ENCODE measurements around the gene CMPK2.

The CMPK2 gene

DNA sequence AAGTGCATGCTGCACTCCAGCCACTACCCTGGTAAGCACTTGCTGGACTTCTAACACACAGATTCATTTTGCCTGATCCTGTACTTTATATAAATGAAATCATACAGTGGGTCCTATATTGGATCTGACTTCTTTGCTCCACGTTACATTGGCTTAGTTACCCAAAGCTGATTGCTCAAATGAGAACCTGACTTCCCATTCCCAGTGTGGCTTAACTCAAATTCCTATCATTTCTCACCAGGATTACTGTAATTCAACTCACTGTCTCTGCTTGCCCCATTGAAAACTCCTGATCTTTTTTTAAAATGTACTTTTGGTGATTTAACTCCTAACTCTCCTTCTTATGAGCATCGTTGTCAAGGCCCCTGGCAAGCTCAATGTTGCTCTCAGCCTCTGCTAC lies 13.3 kb upstream of the CMPK2 start:
- Histone ChIP-seq H2BK5ac (ENCODE audit: low read depth, low read length, poor library complexity, severe bottlenecking) (no peak overlapping the region), H2AK5ac (ENCODE audit: low read length, severe bottlenecking) (no peak overlapping the region), H2BK15ac (ENCODE audit: low read depth, poor library complexity, severe bottlenecking) (no peak overlapping the region), H4K8ac (ENCODE audit: low read length) (no peak overlapping the region), H2AFZ (ENCODE audit: low read depth, low read length) (no peak overlapping the region), H3K14ac (ENCODE audit: low read length in 2 of 2) (no peak overlapping the region), H3K4me3 (ENCODE audit: insufficient read depth in 1 of 2, low read depth in 1 of 2, low read length in 2 of 2) (peak overlapping the region in 1 of 2 experiments; percentile 32), H3K4me2 (ENCODE audit: low read length, poor library complexity, severe bottlenecking) (no peak overlapping the region), H3K27me3 (ENCODE audit: control insufficient read depth in 1 of 2, insufficient read depth in 1 of 2, low read length in 2 of 2) (peaks cover 0 to 17% of the 10 kb centered on the region in 2 experiments), H3K27ac (ENCODE audit: low read length, poor library complexity, severe bottlenecking) (no peak overlapping the region), H3K4ac (ENCODE audit: low read depth in 1 of 2, low read length in 2 of 2) (no peak overlapping the region), H2BK12ac (ENCODE audit: low read length in 2 of 2) (no peak overlapping the region), H3K4me1 (ENCODE audit: control insufficient read depth, insufficient read depth, low read depth, low read length) (no peaks in the 10 kb centered on the region), H3K18ac (ENCODE audit: low read depth in 1 of 2, low read length in 2 of 2) (no peak overlapping the region), H3K36me3 (ENCODE audit: control insufficient read depth in 1 of 2, insufficient read depth in 2 of 2, low read depth in 1 of 2, low read length in 2 of 2) (no peaks in the 10 kb centered on the region), H3K9ac (ENCODE audit: low read length) (no peak overlapping the region), H4K91ac (ENCODE audit: low read length) (no peak overlapping the region), H3K9me3 (ENCODE audit: control insufficient read depth, low read length) (no peaks in the 10 kb centered on the region), H2BK120ac (ENCODE audit: low read depth, low read length) (no peak overlapping the region), H3K79me1 (replicated peaks; ENCODE audit: low read length, poor library complexity, severe bottlenecking) (no peaks in the 10 kb centered on the region), H3K23ac (ENCODE audit: low read length in 2 of 2) (no peak overlapping the region)
- no peak for DNase-seq
- WGBS = 77% methylated on average over 2 of the region's 2 CpGs

DNA sequence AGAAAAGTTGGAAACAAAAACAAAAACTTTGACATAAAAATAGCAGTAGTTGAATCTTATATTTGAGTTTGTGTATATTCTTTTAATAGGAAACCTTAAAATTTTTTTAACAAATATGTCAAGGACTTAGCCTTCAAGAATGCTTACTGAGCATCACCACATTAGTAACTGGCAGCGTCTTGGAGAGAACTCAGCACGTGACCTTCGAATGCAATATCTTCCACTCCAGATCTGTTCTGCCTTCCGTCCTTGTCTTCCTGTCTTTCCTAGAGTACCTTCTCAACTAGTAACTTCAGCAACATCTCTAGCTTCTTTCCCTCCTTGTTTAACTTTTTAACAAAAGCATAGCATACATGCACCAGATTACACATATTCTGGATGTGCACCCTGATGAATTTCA lies 12.8 kb upstream of the CMPK2 start:
- DNase-seq = no peak
- Histone ChIP-seq H2BK5ac (ENCODE audit: low read depth, low read length, poor library complexity, severe bottlenecking) (no peak overlapping the region), H3K4me1 (ENCODE audit: control insufficient read depth, insufficient read depth, low read depth, low read length) (no peaks in the 10 kb centered on the region), H3K9ac (ENCODE audit: low read length) (no peak overlapping the region), H2BK12ac (ENCODE audit: low read length in 2 of 2) (no peak overlapping the region), H3K27me3 (ENCODE audit: control insufficient read depth in 1 of 2, insufficient read depth in 1 of 2, low read length in 2 of 2) (peaks cover 0 to 13% of the 10 kb centered on the region in 2 experiments), H3K79me1 (replicated peaks; ENCODE audit: low read length, poor library complexity, severe bottlenecking) (no peaks in the 10 kb centered on the region), H3K4ac (ENCODE audit: low read depth in 1 of 2, low read length in 2 of 2) (no peak overlapping the region), H3K18ac (ENCODE audit: low read depth in 1 of 2, low read length in 2 of 2) (no peak overlapping the region), H3K14ac (ENCODE audit: low read length in 2 of 2) (no peak overlapping the region), H3K27ac (ENCODE audit: low read length, poor library complexity, severe bottlenecking) (no peak overlapping the region), H3K36me3 (ENCODE audit: control insufficient read depth in 1 of 2, insufficient read depth in 2 of 2, low read depth in 1 of 2, low read length in 2 of 2) (no peaks in the 10 kb centered on the region), H2AK5ac (ENCODE audit: low read length, severe bottlenecking) (no peak overlapping the region), H3K4me3 (ENCODE audit: insufficient read depth in 1 of 2, low read depth in 1 of 2, low read length in 2 of 2) (peak overlapping the region in 1 of 2 experiments; percentile 10), H4K8ac (ENCODE audit: low read length) (no peak overlapping the region), H3K23ac (ENCODE audit: low read length in 2 of 2) (no peak overlapping the region), H3K9me3 (ENCODE audit: control insufficient read depth, low read length) (no peaks in the 10 kb centered on the region), H2BK120ac (ENCODE audit: low read depth, low read length) (no peak overlapping the region), H2AFZ (ENCODE audit: low read depth, low read length) (no peak overlapping the region), H2BK15ac (ENCODE audit: low read depth, poor library complexity, severe bottlenecking) (no peak overlapping the region), H4K91ac (ENCODE audit: low read length) (no peak overlapping the region), H3K4me2 (ENCODE audit: low read length, poor library complexity, severe bottlenecking) (no peak overlapping the region)
- 93% methylated on average over 4 of the region's 4 CpGs for WGBS

DNA sequence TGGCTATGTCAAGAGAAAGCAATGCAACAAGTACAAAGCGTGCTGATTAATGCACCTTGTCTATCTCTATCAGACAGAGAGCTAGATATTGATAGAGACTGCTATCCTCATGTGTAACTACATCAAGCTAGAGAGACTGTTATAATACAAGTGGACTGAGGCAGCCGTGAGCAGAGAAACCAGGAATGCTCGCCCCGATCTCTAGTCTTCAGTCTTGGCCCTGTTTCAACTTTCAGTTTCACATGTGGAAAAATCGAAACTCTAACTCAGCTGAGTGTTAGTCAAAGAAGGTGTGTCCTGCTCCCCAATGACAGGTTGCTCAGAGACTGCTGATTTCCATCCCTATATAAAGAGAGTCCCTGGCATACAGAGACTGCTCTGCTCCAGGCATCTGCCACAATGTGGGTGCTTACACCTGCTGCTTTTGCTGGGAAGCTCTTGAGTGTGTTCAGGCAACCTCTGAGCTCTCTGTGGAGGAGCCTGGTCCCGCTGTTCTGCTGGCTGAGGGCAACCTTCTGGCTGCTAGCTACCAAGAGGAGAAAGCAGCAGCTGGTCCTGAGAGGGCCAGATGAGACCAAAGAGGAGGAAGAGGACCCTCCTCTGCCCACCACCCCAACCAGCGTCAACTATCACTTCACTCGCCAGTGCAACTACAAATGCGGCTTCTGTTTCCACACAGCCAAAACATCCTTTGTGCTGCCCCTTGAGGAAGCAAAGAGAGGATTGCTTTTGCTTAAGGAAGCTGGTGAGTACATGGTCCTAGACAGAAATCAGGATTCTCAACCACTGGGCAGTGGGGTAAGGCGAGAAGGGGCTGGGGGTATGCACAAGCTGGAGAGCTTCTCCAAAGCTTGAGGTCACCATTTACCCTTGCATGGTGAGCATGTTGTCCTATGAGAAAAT lies 11.9 kb upstream of the CMPK2 start, which contains the start of gene RSAD2:
RSAD2 (plus strand) TSS at position 376 of the 903 bp plus-strand sequence; CDS start at position 400, 24 bp downstream.
- Histone ChIP-seq H2BK120ac (ENCODE audit: low read depth, low read length) (no peak within 1 kb of the TSS), H3K27me3 (ENCODE audit: control insufficient read depth in 1 of 2, insufficient read depth in 1 of 2, low read length in 2 of 2) (peaks cover 0 to 9% of the 10 kb centered on the region in 2 experiments), H4K8ac (ENCODE audit: low read length) (no peak within 1 kb of the TSS), H3K4me2 (ENCODE audit: low read length, poor library complexity, severe bottlenecking) (no peak within 1 kb of the TSS), H4K91ac (ENCODE audit: low read length) (no peak within 1 kb of the TSS), H2AK5ac (ENCODE audit: low read length, severe bottlenecking) (no peak within 1 kb of the TSS), H2AFZ (ENCODE audit: low read depth, low read length) (no peak within 1 kb of the TSS), H3K23ac (ENCODE audit: low read length in 2 of 2) (no peak within 1 kb of the TSS), H3K27ac (ENCODE audit: low read length, poor library complexity, severe bottlenecking) (no peak within 1 kb of the TSS), H3K4me1 (ENCODE audit: control insufficient read depth, insufficient read depth, low read depth, low read length) (no peaks in the 10 kb centered on the region), H2BK15ac (ENCODE audit: low read depth, poor library complexity, severe bottlenecking) (peak within 1 kb of the TSS; percentile 44), H2BK12ac (ENCODE audit: low read length in 2 of 2) (no peak within 1 kb of the TSS), H3K9ac (ENCODE audit: low read length) (peak within 1 kb of the TSS; percentile 87), H3K4ac (ENCODE audit: low read depth in 1 of 2, low read length in 2 of 2) (no peak within 1 kb of the TSS), H3K14ac (ENCODE audit: low read length in 2 of 2) (no peak within 1 kb of the TSS), H3K79me1 (replicated peaks; ENCODE audit: low read length, poor library complexity, severe bottlenecking) (no peaks in the 10 kb centered on the region), H3K36me3 (ENCODE audit: control insufficient read depth in 1 of 2, insufficient read depth in 2 of 2, low read depth in 1 of 2, low read length in 2 of 2) (no peaks in the 10 kb centered on the region), H3K4me3 (ENCODE audit: insufficient read depth in 1 of 2, low read depth in 1 of 2, low read length in 2 of 2) (peak within 1 kb of the TSS in 1 of 2 experiments; percentile 80), H3K9me3 (ENCODE audit: control insufficient read depth, low read length) (no peaks in the 10 kb centered on the region), H2BK5ac (ENCODE audit: low read depth, low read length, poor library complexity, severe bottlenecking) (no peak within 1 kb of the TSS), H3K18ac (ENCODE audit: low read depth in 1 of 2, low read length in 2 of 2) (no peak within 1 kb of the TSS)
- 86% methylated on average over 8 of the region's 10 CpGs for WGBS
- DNase-seq = peak; percentile 58

DNA sequence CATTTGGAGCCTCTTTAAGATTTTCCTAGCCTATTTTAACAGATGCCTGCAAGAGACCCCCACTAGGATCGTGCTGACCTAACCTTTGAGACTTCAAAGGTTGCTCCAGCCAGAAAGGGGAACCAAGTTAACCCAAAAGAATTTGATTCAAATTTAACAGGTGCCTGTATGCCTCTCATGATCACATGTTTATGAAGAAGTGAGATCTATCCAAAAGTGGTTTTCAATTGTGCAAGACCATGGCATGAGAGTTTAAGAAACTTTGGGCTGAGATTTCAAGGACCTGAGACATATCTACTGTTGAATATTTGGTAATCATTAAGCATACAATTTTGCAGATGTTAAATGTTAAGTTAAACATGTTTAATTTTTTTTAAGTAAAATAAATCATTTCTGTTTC lies 10.6 kb upstream of the CMPK2 start:
- H3K4me3 ChIP-seq (ENCODE audit: insufficient read depth in 1 of 2, low read depth in 1 of 2, low read length in 2 of 2) = no peak overlapping the region
- H3K27me3 ChIP-seq (ENCODE audit: control insufficient read depth in 1 of 2, insufficient read depth in 1 of 2, low read length in 2 of 2) = peaks cover 0 to 7% of the 10 kb centered on the region in 2 experiments
- H3K4ac ChIP-seq (ENCODE audit: low read depth in 1 of 2, low read length in 2 of 2) = no peak overlapping the region
- H2AK5ac ChIP-seq (ENCODE audit: low read length, severe bottlenecking) = no peak overlapping the region
- no peak overlapping the region for H3K4me2 ChIP-seq (ENCODE audit: low read length, poor library complexity, severe bottlenecking)
- no peak overlapping the region for H2AFZ ChIP-seq (ENCODE audit: low read depth, low read length)
- H2BK120ac ChIP-seq (ENCODE audit: low read depth, low read length) = no peak overlapping the region
- H3K9ac ChIP-seq (ENCODE audit: low read length) = no peak overlapping the region
- H3K4me1 ChIP-seq (ENCODE audit: control insufficient read depth, insufficient read depth, low read depth, low read length) = no peaks in the 10 kb centered on the region
- H3K23ac ChIP-seq (ENCODE audit: low read length in 2 of 2) = no peak overlapping the region
- no peak overlapping the region for H3K14ac ChIP-seq (ENCODE audit: low read length in 2 of 2)
- DNase-seq = no peak
- no peaks in the 10 kb centered on the region for H3K79me1 ChIP-seq (replicated peaks; ENCODE audit: low read length, poor library complexity, severe bottlenecking)
- 54% methylated on average over 1 of the region's 1 CpG for WGBS
- H2BK12ac ChIP-seq (ENCODE audit: low read length in 2 of 2) = no peak overlapping the region
- no peak overlapping the region for H2BK5ac ChIP-seq (ENCODE audit: low read depth, low read length, poor library complexity, severe bottlenecking)
- H3K9me3 ChIP-seq (ENCODE audit: control insufficient read depth, low read length) = no peaks in the 10 kb centered on the region
- H3K27ac ChIP-seq (ENCODE audit: low read length, poor library complexity, severe bottlenecking) = no peak overlapping the region
- no peaks in the 10 kb centered on the region for H3K36me3 ChIP-seq (ENCODE audit: control insufficient read depth in 1 of 2, insufficient read depth in 2 of 2, low read depth in 1 of 2, low read length in 2 of 2)
- H3K18ac ChIP-seq (ENCODE audit: low read depth in 1 of 2, low read length in 2 of 2) = no peak overlapping the region
- H4K8ac ChIP-seq (ENCODE audit: low read length) = no peak overlapping the region
- H4K91ac ChIP-seq (ENCODE audit: low read length) = no peak overlapping the region
- no peak overlapping the region for H2BK15ac ChIP-seq (ENCODE audit: low read depth, poor library complexity, severe bottlenecking)

All from mesenchymal stem cell (in vitro differentiated cells and primary cell).